Colonic mucosa (tissue), 4 donors: ENCODE data around the gene RWDD1. TPM values are rescaled to one million over a fixed set of nuclear protein-coding genes. Genes with fewer than 3 reads are reported as not detected.

Source experiments
- DNase-seq: peaks from one replicate; pipeline ENCODE4 v3.0.0-alpha.2; 2020
- H3K27ac ChIP-seq: fragments of 200-600 bp; one replicate; pipeline ENCODE4 v1.8.0; 2021
- H3K27me3 ChIP-seq: fragments of 200-600 bp; one replicate; pipeline ENCODE4 v1.8.0; 2021
- H3K36me3 ChIP-seq: fragments of 200-600 bp; one replicate; pipeline ENCODE4 v1.8.0; 2021
- H3K4me1 ChIP-seq: fragments of 200-600 bp; one replicate; pipeline ENCODE4 v1.8.0; 2021; ENCODE audit warnings: mild to moderate bottlenecking
- H3K4me3 ChIP-seq: fragments of 200-600 bp; one replicate; pipeline ENCODE4 v1.8.0; 2021
- H3K9ac ChIP-seq, 2 donors: one replicate each; pipeline ENCODE4 v1.7.0; 2013; ENCODE audit warnings: control low read depth in 2 of 2, low read depth in 2 of 2, low read length in 2 of 2
- H3K9me3 ChIP-seq: fragments of 200-600 bp; one replicate; pipeline ENCODE4 v1.8.0; 2021
- CTCF ChIP-seq: fragments of 200-600 bp; IDR thresholded peaks from one replicate; pipeline ENCODE4 v1.8.0; 2022; ENCODE audit warnings: antibody characterized with exemption, mild to moderate bottlenecking
- intact Hi-C: fragments of 100-400 bp; cut with DNase I; formaldehyde crosslinking; loops from one replicate; pipeline ENCODE4 v1.14.1; 2022
- total RNA-seq, 2 donors: library from RNA; stranded (reverse); fragmentation: NEBNext Ultra II Directional in 1 of 2; extraction: Animal tissue kit (Norgen Biotek cat#: 25700) in 1 of 2; gene quantifications; one replicate each; pipeline ENCODE4 v1.2.1, GENCODE V29; 2021
- donor health status: healthy.
- donor health status: DM: no; HTN: no; CAD: no.
- donor health status: DM: no; HTN: no; CAD: no.

Gene RWDD1, protein sequence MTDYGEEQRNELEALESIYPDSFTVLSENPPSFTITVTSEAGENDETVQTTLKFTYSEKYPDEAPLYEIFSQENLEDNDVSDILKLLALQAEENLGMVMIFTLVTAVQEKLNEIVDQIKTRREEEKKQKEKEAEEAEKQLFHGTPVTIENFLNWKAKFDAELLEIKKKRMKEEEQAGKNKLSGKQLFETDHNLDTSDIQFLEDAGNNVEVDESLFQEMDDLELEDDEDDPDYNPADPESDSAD
- total RNA-seq: 10 to 100 TPM; 27.4 to 30.8 TPM

DNA sequence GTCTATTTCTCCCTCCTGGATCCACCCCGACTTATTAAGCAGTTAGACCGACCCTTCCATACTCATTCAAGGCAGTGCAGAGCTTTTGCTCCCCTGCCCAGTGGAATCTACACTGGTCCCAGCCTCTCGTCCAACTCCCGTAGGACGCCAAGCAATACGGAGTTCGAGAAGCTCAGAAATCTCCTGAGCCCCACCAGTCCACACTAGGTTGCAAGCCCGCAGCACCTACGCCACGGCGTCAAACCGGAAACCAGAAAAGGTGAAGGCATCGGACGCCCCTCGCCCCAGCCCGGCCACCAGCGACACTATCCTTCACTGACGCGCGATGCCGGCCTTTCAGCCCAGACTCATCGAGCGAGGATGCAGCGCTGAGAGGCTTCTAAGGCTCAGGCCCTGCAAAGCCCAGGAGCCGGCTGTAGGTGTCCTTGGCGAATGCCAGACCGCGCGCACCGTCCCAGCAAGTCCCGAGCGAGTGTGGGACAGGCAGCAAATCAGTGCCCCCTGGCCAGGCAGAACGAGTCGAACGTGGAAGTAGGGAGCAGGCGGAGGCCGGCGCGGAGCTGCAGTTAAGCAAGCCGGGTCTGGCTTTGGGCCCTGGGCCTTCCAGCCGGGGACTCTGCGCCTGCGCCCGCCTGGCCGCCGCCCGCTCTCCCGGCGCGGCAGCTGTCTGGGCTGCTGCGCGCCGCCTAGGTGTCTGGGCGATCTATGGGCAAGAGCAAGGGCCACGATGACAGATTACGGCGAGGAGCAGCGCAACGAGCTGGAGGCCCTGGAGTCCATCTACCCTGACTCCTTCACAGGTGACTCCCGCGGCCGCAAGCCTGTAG lies at the start of gene RWDD1:
RWDD1 (plus strand) TSS at position 649 of the 827 bp plus-strand sequence; CDS start at position 728, 79 bp downstream.
- TF ChIP-seq CTCF: no peak
- H3K9me3 ChIP-seq: no peaks in the 10 kb centered on the region
- peak within 1 kb of the TSS; percentile 87 for H3K4me3 ChIP-seq
- no peaks in the 10 kb centered on the region for H3K36me3 ChIP-seq
- H3K27ac ChIP-seq: peak within 1 kb of the TSS; percentile 89
- H3K4me1 ChIP-seq: peaks cover 15% of the 10 kb centered on the region
- intact Hi-C loops: loop anchor here (5.0 kb wide), 1 partner anchor 294 kb away; the partner anchor contains the start of gene TSPYL1
- DNase-seq: peak; percentile 98
- peak within 1 kb of the TSS; percentile 92 to 95 for H3K9ac ChIP-seq
- no peaks in the 10 kb centered on the region for H3K27me3 ChIP-seq

- Histone ChIP-seq H3K36me3 (no peaks in the 10 kb centered on the region), H3K9ac (no peak overlapping the region), H3K9me3 (no peaks in the 10 kb centered on the region), H3K27me3 (no peaks in the 10 kb centered on the region), H3K4me1 (no peaks in the 10 kb centered on the region), H3K27ac (no peak overlapping the region), H3K4me3 (no peak overlapping the region)
- no peak for TF ChIP-seq CTCF
- DNase-seq: no peak
- intact Hi-C loops: no loop called here
These were observed 48.4 kb upstream of the RWDD1 start for GRCh38 chr6:116522896-116523295.

DNA sequence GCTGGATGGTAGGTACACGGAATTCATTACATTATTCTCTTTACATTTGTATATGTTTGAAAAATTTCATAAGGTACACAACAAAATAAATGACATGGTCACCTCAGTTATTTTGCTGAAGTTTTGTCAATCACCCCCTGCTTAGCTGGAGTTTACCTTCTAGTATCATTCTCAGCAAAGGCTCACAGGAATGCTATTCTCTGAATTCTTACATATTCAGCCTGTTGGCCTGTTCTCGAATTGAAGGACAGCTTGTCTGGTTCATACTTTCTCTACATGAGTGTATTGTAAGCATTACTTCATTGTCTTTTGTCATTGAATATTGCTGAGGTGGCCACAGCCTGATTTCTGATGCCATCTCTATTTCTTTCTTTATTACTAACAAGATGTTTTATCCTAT lies 47.1 kb upstream of the RWDD1 start:
- no peak for TF ChIP-seq CTCF
- Histone ChIP-seq H3K36me3 (no peaks in the 10 kb centered on the region), H3K4me3 (no peak overlapping the region), H3K4me1 (no peaks in the 10 kb centered on the region), H3K9me3 (no peaks in the 10 kb centered on the region), H3K27ac (no peak overlapping the region), H3K9ac (no peak overlapping the region), H3K27me3 (no peaks in the 10 kb centered on the region)
- no peak for DNase-seq
- intact Hi-C loops: no loop called here

DNA sequence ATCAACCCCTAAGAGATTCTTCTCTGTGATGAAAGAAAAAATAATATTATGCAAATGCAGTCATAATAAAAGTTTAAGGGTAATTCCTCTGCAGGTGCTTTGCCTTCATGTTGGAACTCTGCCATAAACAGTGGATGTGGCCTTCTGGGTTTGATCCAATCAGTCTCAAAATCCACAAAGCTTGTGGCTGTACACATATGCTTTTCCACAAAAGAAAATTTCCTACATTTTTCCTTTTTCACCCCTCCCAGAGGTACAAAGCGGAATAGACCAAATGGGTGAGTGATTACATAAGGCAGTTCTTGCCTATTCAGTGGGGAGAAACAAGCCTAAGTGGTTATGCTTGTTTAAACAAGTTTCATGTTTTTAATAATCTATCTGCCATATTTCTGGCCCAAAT lies 43.2 kb upstream of the RWDD1 start:
- no peaks in the 10 kb centered on the region for H3K9me3 ChIP-seq
- no peak for TF ChIP-seq CTCF
- no peak overlapping the region for H3K27ac ChIP-seq
- H3K36me3 ChIP-seq: no peaks in the 10 kb centered on the region
- H3K4me3 ChIP-seq: no peak overlapping the region
- H3K27me3 ChIP-seq: no peaks in the 10 kb centered on the region
- no peak for DNase-seq
- H3K9ac ChIP-seq: no peak overlapping the region
- no peaks in the 10 kb centered on the region for H3K4me1 ChIP-seq
- intact Hi-C loops: no loop called here

GRCh38 chr6:116528780-116529179 lies 42.5 kb upstream of the RWDD1 start:
- TF ChIP-seq CTCF: no peak
- intact Hi-C loops: no loop called here
- no peak for DNase-seq

More at GRCh38 chr6:116528780-116529179, 42.5 kb upstream of the RWDD1 start:
- Histone ChIP-seq H3K4me1 (no peaks in the 10 kb centered on the region), H3K27ac (no peak overlapping the region), H3K4me3 (no peak overlapping the region), H3K36me3 (no peaks in the 10 kb centered on the region), H3K27me3 (no peaks in the 10 kb centered on the region), H3K9me3 (no peaks in the 10 kb centered on the region), H3K9ac (no peak overlapping the region)
